SHP77 treated with DMSO at 0.1 percent for 48 hours (cell line): ENCODE results near the gene SEC16A.

ENCODE experiments used
- DNase-seq: peaks from one replicate; lab custom pipeline; 2025; lab: John Stamatoyannopoulos, UW

Gene SEC16A

GRCh38 chr9:136486823-136487620 is 4.2 kb upstream of the SEC16A start:
- DNase-seq, result no peak

GRCh38 chr9:136486131-136486530 is 3.3 kb upstream of the SEC16A start:
- DNase-seq, result no peak

GRCh38 chr9:136485049-136486045 is 2.5 kb upstream of the SEC16A start:
- peak; percentile 28 for DNase-seq

- no peak for DNase-seq
These were observed 1.6 kb upstream of the SEC16A start for GRCh38 chr9:136484153-136485048.

GRCh38 chr9:136483589-136484152 is 831 bp upstream of the SEC16A start:
- DNase-seq, result peak; percentile 59

- DNase-seq, result no peak
These were observed 621 bp downstream of the SEC16A start for GRCh38 chr9:136482046-136482792.

GRCh38 chr9:136481558-136481957 is 1.3 kb downstream of the SEC16A start:
- DNase-seq, result no peak

GRCh38 chr9:136476369-136477150 is 6.3 kb downstream of the SEC16A start:
- no peak for DNase-seq

GRCh38 chr9:136474974-136475865 is 7.6 kb downstream of the SEC16A start:
- DNase-seq, result no peak

GRCh38 chr9:136474021-136474640 is 8.7 kb downstream of the SEC16A start:
- DNase-seq, result no peak

- no peak for DNase-seq
These were observed 9.5 kb downstream of the SEC16A start for GRCh38 chr9:136473354-136473721.

- DNase-seq, result no peak
These were observed 10.0 kb downstream of the SEC16A start for GRCh38 chr9:136472640-136473353.

GRCh38 chr9:136471802-136472487 is 10.9 kb downstream of the SEC16A start:
- no peak for DNase-seq

- no peak for DNase-seq
These were observed 11.9 kb downstream of the SEC16A start for GRCh38 chr9:136470792-136471469.

GRCh38 chr9:136470356-136470755 is 12.5 kb downstream of the SEC16A start:
- DNase-seq, result no peak

- DNase-seq, result no peak
These were observed 15.1 kb downstream of the SEC16A start for GRCh38 chr9:136467766-136468165.

GRCh38 chr9:136466155-136466541 is 16.7 kb downstream of the SEC16A start:
- DNase-seq, result no peak
